ENCODE results near the gene SLC25A5. TPM values are rescaled to one million over a fixed set of nuclear protein-coding genes. Genes with fewer than 3 reads are reported as not detected.

Gene SLC25A5
- total RNA-seq, 1 experiment from 2014 or later: 454 TPM

GRCh38 chrX:119419898-119420297 is 48.3 kb upstream of the SLC25A5 start:
- Histone ChIP-seq H3T11ph (ENCODE audit: low read length) (no peak overlapping the region), H2AK5ac (ENCODE audit: insufficient read length, low read length) (no peak overlapping the region), H3K9ac (ENCODE audit: extremely low read depth, insufficient read length, low read length) (no peak overlapping the region), H2BK15ac (ENCODE audit: low read depth, low read length) (no peak overlapping the region), H3K79me2 (ENCODE audit: insufficient read depth, low read length) (no peaks in the 10 kb centered on the region), H2BK20ac (ENCODE audit: low read depth, low read length, poor library complexity, severe bottlenecking) (no peak overlapping the region), H2BK120ac (ENCODE audit: low read depth, low read length, poor library complexity, severe bottlenecking) (no peak overlapping the region), H3K14ac (ENCODE audit: insufficient read depth, low read length) (no peak overlapping the region), H3K56ac (ENCODE audit: insufficient read length, low read depth, low read length) (no peak overlapping the region), H3K4ac (ENCODE audit: low read depth, low read length) (no peak overlapping the region), H2BK5ac (ENCODE audit: insufficient read length, low read length) (no peak overlapping the region), H3K23ac (ENCODE audit: insufficient read length, low read depth, low read length) (no peak overlapping the region), H4K8ac (replicated peaks; ENCODE audit: insufficient read length, low read depth, low read length) (no peak overlapping the region), H3K27me3 (ENCODE audit: insufficient read depth, low read length) (no peaks in the 10 kb centered on the region), H3K4me2 (ENCODE audit: insufficient read depth, insufficient read length, low read length) (no peak overlapping the region), H4K20me1 (ENCODE audit: control insufficient read depth, insufficient read depth, insufficient read length) (no peaks in the 10 kb centered on the region), H3K18ac (ENCODE audit: insufficient read length, low read depth, low read length) (no peak overlapping the region), H2AFZ (ENCODE audit: low read length) (no peak overlapping the region), H3K9me3 (ENCODE audit: control insufficient read depth, low read depth, low read length) (peaks cover 24% of the 10 kb centered on the region), H2BK12ac (ENCODE audit: insufficient read length, low read depth, low read length) (no peak overlapping the region), H4K91ac (ENCODE audit: insufficient read length, low read depth, low read length) (no peak overlapping the region), H3K79me1 (ENCODE audit: insufficient read depth, low read depth, low read length, poor library complexity, severe bottlenecking) (no peaks in the 10 kb centered on the region), H4K5ac (ENCODE audit: insufficient read length, low read depth, low read length) (no peak overlapping the region), H3K4me1 (ENCODE audit: insufficient read depth, low read length) (no peaks in the 10 kb centered on the region), H3K27ac (ENCODE audit: insufficient read length, low read depth, low read length) (no peak overlapping the region), H3K23me2 (ENCODE audit: insufficient read length, low read depth, low read length, poor library complexity, severe bottlenecking) (no peaks in the 10 kb centered on the region)
- Mint-ChIP-seq H3K4me1 (peaks cover 7 to 9% of the 10 kb centered on the region in 2 experiments), H3K9me3 (peaks cover 58 to 64% of the 10 kb centered on the region in 2 experiments), H3K36me3 (ENCODE audit: insufficient read depth in 1 of 3, low read depth in 3 of 3) (peaks cover 0 to 9% (median 6%) of the 10 kb centered on the region in 3 experiments; a peak in 4 of 7 replicates), H3K4me3 (no peak overlapping the region), H3K27me3 (ENCODE audit: low read depth) (no peaks in the 10 kb centered on the region), H3K27ac (no peak overlapping the region)
- no CpG with 5 or more reads among the region's 2 CpGs for WGBS (ENCODE audit: extremely low coverage, insufficient read length, low lambda C conversion rate)
- no peak for TF ChIP-seq CTCF (conservative IDR thresholded peaks at IDR 0.05)
- no peak for DNase-seq
